GM18507 (cell line): Measurements from ENCODE around the gene PAF1.

Experiments used
- DNase-seq: peaks from one replicate; pipeline ENCODE4 v3.0.0; 2011; ENCODE audit warnings: low read depth; ENCODE audit not compliant: insufficient read length; ENCODE audit errors: extremely low spot score
- FAIRE-seq: peaks from 2 replicates; lab custom pipeline; 2011; peaks lifted over from hg19 to GRCh38; lab: Jason Lieb, UNC

Gene PAF1

GRCh38 chr19:39407410-39407659 lies 16.4 kb upstream of the PAF1 start:
- FAIRE-seq, result no peak

GRCh38 chr19:39406656-39407409 lies 15.9 kb upstream of the PAF1 start, which contains the start of gene ZFP36:
TSS of gene ZFP36 (plus strand) at chr19:39406847. CDS start at chr19:39406905, 58 bp downstream.
- no peak for DNase-seq

More at GRCh38 chr19:39407410-39407659, 16.4 kb upstream of the PAF1 start:
- no peak for DNase-seq

GRCh38 chr19:39405958-39406655 lies 15.2 kb upstream of the PAF1 start:
- no peak for DNase-seq
- peak; percentile 77 for FAIRE-seq

More at GRCh38 chr19:39406656-39407409, 15.9 kb upstream of the PAF1 start, which contains the start of gene ZFP36:
- no peak for FAIRE-seq

GRCh38 chr19:39405261-39405957 lies 14.5 kb upstream of the PAF1 start:
- no peak for DNase-seq
- FAIRE-seq, result no peak

GRCh38 chr19:39403331-39404312 lies 12.7 kb upstream of the PAF1 start:
- DNase-seq (no peak), FAIRE-seq (peak; percentile 69)

- FAIRE-seq (peak; percentile 84), DNase-seq (peak; percentile 44)
Observed at GRCh38 chr19:39402346-39403300, 11.7 kb upstream of the PAF1 start.

- peak; percentile 89 for FAIRE-seq
Observed at GRCh38 chr19:39401549-39402345, 10.8 kb upstream of the PAF1 start.

GRCh38 chr19:39401070-39401548 lies 10.2 kb upstream of the PAF1 start:
- DNase-seq (no peak), FAIRE-seq (no peak)

More at GRCh38 chr19:39401549-39402345, 10.8 kb upstream of the PAF1 start:
- DNase-seq, result no peak

- FAIRE-seq (no peak), DNase-seq (no peak)
Observed at GRCh38 chr19:39400061-39400460, 9.2 kb upstream of the PAF1 start.

GRCh38 chr19:39399668-39400050 lies 8.8 kb upstream of the PAF1 start:
- DNase-seq, result no peak
- no peak for FAIRE-seq

GRCh38 chr19:39398297-39398864 lies 7.5 kb upstream of the PAF1 start:
- DNase-seq, result no peak
- FAIRE-seq, result peak; percentile 52

- DNase-seq, result peak; percentile 74
- peak; percentile 86 for FAIRE-seq
Observed at GRCh38 chr19:39397360-39398296, 6.7 kb upstream of the PAF1 start.

- FAIRE-seq (no peak), DNase-seq (no peak)
Observed at GRCh38 chr19:39390451-39390750, 505 bp downstream of the PAF1 start.

GRCh38 chr19:39389631-39390414 lies 1.1 kb downstream of the PAF1 start:
- no peak for DNase-seq
- no peak for FAIRE-seq

- DNase-seq (no peak), FAIRE-seq (no peak)
Observed at GRCh38 chr19:39388657-39389056, 2.2 kb downstream of the PAF1 start.
